HG03520 (cell line): ENCODE data around the gene GPBP1L1.
"Not testable (repeated sequence)": the region's sequence is repeated elsewhere in the genome, so short reads cannot be mapped to it uniquely, and the experiment has no call there.

Experiments used
- ATAC-seq: cut with Tn5 transposase; IDR thresholded peaks from one replicate; pipeline ENCODE4 v1.9.1; 2021; ENCODE audit warnings: mild to moderate bottlenecking, moderate library complexity; ENCODE audit not compliant: unreplicated experiment

The GPBP1L1 gene

GRCh38 chr1:45596765-45597164 lies 89.6 kb downstream of the GPBP1L1 start:
- ATAC-seq: not testable (repeated sequence)

- no peak for ATAC-seq
These were observed 91.9 kb downstream of the GPBP1L1 start for GRCh38 chr1:45594412-45594811.

GRCh38 chr1:45589861-45590260 lies 96.5 kb downstream of the GPBP1L1 start:
- no peak for ATAC-seq

GRCh38 chr1:45586769-45587168 lies 99.6 kb downstream of the GPBP1L1 start:
- no peak for ATAC-seq

GRCh38 chr1:45585496-45586075 lies 100.7 kb downstream of the GPBP1L1 start:
- ATAC-seq: no peak

- ATAC-seq: no peak
These were observed 101.3 kb downstream of the GPBP1L1 start for GRCh38 chr1:45585110-45585426.

GRCh38 chr1:45584351-45585109 lies 101.8 kb downstream of the GPBP1L1 start:
- peak; percentile 28 for ATAC-seq

GRCh38 chr1:45583666-45584350 lies 102.5 kb downstream of the GPBP1L1 start, which contains the start of gene NASP:
NASP (plus strand) TSS chr1:45584041; CDS start chr1:45584147, 106 bp downstream.
- peak; percentile 31 for ATAC-seq

GRCh38 chr1:45583264-45583665 lies 103.1 kb downstream of the GPBP1L1 start:
- ATAC-seq: peak; percentile 77
